ENCODE results near the gene DPEP2.
"Not testable (repeated sequence)": the region's sequence is repeated elsewhere in the genome, so short reads cannot be mapped to it uniquely, and the experiment has no call there.

DPEP2 gene

DNA sequence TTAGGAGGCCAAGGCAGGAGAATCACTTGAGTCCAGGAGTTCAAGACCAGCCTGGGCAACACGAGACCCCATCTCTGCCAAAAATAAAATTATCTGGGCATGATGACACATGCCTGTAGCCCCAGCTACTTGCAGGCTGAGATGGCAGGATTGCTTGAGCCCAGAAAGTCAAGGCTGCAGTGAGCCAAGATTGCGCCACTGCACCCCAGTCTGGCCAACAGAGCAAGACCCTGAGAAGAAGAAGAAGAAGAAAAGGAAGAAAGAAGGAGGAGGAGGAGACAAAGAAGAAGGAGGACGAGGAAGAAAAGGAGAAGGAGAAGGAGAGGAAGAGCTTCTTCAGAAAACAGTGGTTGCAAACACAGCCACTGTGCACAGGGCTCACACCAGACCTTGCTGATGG, 10.6 kb downstream of the DPEP2 start:
- no peaks in the 10 kb centered on the region for H3K36me3 ChIP-seq (ENCODE audit: control insufficient read depth in 1 of 2, insufficient read depth in 2 of 2, low read length in 2 of 2)
- H3K4me1 ChIP-seq (ENCODE audit: control insufficient read depth in 1 of 2, insufficient read depth in 2 of 2, low read length in 2 of 2), result peaks cover 3 to 14% of the 10 kb centered on the region in 2 donors
- H3K4me3 ChIP-seq (ENCODE audit: low read depth in 1 of 2, low read length in 2 of 2), result no peak overlapping the region
- H3K27ac ChIP-seq (ENCODE audit: low read length), result no peak overlapping the region
- no peaks in the 10 kb centered on the region for H3K9me3 ChIP-seq (ENCODE audit: control insufficient read depth in 1 of 2, low read length in 2 of 2)
- no peaks in the 10 kb centered on the region for H3K27me3 ChIP-seq (ENCODE audit: low read depth, low read length)

DNA sequence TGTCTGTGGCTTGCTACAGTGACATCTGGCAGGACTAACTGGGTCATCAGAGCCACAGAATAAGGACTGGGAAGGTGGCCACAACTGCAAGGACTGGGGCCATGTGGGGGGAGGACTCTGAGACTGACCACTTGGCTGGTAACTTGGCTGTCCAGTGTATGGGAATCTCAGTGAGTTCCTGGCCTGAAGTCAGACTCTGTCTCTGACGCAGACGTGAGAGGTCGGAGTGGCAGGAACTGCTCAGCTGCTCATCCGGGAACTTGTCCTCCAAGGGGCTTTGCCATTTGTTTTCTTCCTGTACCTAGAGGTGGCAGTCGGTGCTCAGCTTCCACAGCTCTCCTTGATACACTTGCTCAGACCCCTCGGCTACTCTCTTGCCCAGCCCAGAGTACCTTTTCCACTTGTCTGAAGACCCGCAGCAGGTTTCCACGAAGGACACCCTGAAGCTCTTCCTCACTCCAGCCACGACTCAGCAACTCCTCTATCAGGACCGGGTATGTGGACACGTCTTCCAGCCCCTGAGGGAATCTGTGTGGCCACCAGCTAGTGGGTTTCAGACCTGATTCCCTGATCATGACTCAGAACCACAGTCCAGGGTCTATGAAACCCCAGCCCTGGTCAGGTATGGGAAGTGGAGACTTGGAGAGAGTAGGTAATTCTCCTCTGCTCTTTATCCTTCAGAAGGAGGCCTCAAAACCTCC, 11.7 kb downstream of the DPEP2 start:
- Histone ChIP-seq H3K4me1 (ENCODE audit: control insufficient read depth in 1 of 2, insufficient read depth in 2 of 2, low read length in 2 of 2) (peaks cover 0 to 4% of the 10 kb centered on the region in 2 donors), H3K27ac (ENCODE audit: low read length) (no peak overlapping the region)

DNA sequence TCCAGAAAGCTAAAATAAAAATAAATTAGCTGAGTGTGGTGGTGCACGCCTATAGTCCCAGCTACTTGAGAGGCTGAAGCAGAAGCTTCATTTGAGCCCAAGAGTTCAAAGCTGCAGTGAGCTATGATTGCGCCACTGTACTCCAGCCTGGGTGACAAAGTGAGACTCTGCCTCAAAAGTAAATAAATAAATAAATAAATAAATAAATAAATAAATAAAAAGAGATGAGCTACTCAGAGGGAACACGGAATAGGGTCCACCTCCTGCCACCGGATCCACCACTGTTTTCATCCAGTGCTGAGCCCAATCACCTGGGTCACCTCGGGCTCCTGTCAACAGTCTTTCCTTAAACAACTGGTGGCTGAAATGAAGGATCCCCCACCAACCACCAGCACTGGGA, 12.3 kb downstream of the DPEP2 start:
- Histone ChIP-seq H3K27ac (ENCODE audit: low read length) (no peak overlapping the region), H3K27me3 (ENCODE audit: low read depth, low read length) (no peaks in the 10 kb centered on the region), H3K9me3 (ENCODE audit: control insufficient read depth in 1 of 2, low read length in 2 of 2) (no peaks in the 10 kb centered on the region), H3K4me3 (ENCODE audit: low read depth in 1 of 2, low read length in 2 of 2) (no peak overlapping the region), H3K36me3 (ENCODE audit: control insufficient read depth in 1 of 2, insufficient read depth in 2 of 2, low read length in 2 of 2) (no peaks in the 10 kb centered on the region), H3K4me1 (ENCODE audit: control insufficient read depth in 1 of 2, insufficient read depth in 2 of 2, low read length in 2 of 2) (peaks cover 0 to 4% of the 10 kb centered on the region in 2 donors)

More for the DNA sequence above, 11.7 kb downstream of the DPEP2 start:
- Histone ChIP-seq H3K36me3 (ENCODE audit: control insufficient read depth in 1 of 2, insufficient read depth in 2 of 2, low read length in 2 of 2) (no peaks in the 10 kb centered on the region), H3K9me3 (ENCODE audit: control insufficient read depth in 1 of 2, low read length in 2 of 2) (no peaks in the 10 kb centered on the region), H3K4me3 (ENCODE audit: low read depth in 1 of 2, low read length in 2 of 2) (no peak overlapping the region), H3K27me3 (ENCODE audit: low read depth, low read length) (no peaks in the 10 kb centered on the region)

DNA sequence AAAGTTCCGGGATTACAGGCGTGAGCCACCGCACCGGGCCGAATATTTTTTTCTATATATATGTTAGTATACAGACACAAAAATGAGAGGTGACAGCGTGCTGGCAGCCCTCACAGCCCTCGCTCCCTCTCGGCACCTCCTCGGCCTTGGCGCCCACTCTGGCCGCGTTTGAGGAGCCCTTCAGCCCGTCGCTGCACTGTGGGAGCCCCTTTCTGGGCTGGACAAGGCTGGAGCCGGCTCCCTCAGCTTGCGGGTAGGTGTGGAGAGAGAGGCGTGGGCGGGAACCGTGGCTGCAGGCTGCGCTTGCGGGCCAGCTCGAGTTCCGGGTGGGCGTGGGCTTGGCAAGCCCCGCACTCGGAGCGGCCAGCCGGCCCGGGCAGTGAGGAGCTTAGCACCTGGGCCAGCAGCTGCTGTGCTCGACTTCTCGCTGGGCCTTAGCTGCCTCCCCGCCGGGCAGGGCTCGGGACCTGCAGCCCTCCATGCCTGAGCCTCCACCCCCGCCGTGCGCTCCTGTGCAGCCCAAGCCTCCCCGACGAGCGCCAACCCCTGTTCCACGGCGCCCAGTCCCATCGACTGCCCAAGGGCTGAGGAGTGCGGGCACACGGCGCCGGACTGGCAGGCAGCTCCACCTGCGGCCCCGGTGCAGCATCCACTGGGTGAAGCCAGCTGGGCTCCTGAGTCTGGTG, 17.1 kb downstream of the DPEP2 start:
- Histone ChIP-seq H3K36me3 (ENCODE audit: control insufficient read depth in 1 of 2, insufficient read depth in 2 of 2, low read length in 2 of 2) (no peaks in the 10 kb centered on the region), H3K4me1 (ENCODE audit: control insufficient read depth in 1 of 2, insufficient read depth in 2 of 2, low read length in 2 of 2) (peaks cover 0 to 4% of the 10 kb centered on the region in 2 donors), H3K4me3 (ENCODE audit: low read depth in 1 of 2, low read length in 2 of 2) (no peak overlapping the region), H3K9me3 (ENCODE audit: control insufficient read depth in 1 of 2, low read length in 2 of 2) (no peaks in the 10 kb centered on the region), H3K27me3 (ENCODE audit: low read depth, low read length) (no peaks in the 10 kb centered on the region), H3K27ac (ENCODE audit: low read length) (no peak overlapping the region)

DNA sequence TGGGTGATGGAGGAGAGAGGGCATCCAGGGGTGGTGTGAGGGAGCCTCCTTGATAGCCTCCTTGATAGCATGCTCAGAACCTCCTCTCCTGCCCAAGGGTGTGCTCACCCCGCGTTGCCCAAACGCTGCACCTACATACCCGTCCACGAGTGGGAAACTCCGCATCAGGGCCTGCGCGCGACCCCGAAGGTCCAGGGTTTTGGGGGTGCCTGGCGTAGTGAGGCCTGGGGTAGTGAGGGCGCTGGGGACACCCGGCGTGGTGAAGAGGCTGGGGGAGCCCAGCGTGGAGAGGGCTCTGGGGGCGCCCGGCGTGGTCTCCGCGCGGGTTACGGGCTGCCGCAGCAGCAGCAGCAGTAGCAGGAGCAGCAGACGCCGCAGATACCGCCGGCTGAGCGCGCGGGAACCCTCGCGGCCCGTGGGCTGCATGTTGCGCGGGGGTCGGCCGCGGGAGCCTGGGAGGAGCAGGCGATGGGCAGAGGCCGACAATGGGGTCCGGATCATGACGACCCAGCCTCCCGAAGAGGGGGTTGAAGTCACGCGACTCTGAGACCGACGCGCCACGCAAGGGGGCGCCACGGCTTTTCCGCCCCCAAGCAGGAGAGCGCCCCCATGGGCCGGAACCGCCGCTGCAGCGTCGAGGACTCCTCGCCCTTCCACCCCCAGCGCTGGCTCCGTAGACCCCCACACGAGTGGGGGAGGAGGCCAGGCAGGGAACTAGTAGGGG, 19.2 kb downstream of the DPEP2 start, which contains the start of gene DPEP3:
TSS of gene DPEP3 (minus strand) at position 545 of the 724 bp plus-strand sequence. CDS start at position 426, 119 bp downstream.
- Histone ChIP-seq H3K4me3 (ENCODE audit: low read depth in 1 of 2, low read length in 2 of 2) (no peak within 1 kb of the TSS), H3K9me3 (ENCODE audit: control insufficient read depth in 1 of 2, low read length in 2 of 2) (no peaks in the 10 kb centered on the region), H3K27me3 (ENCODE audit: low read depth, low read length) (no peaks in the 10 kb centered on the region), H3K36me3 (ENCODE audit: control insufficient read depth in 1 of 2, insufficient read depth in 2 of 2, low read length in 2 of 2) (no peaks in the 10 kb centered on the region), H3K27ac (ENCODE audit: low read length) (no peak within 1 kb of the TSS), H3K4me1 (ENCODE audit: control insufficient read depth in 1 of 2, insufficient read depth in 2 of 2, low read length in 2 of 2) (peaks cover 0 to 4% of the 10 kb centered on the region in 2 donors)

DNA sequence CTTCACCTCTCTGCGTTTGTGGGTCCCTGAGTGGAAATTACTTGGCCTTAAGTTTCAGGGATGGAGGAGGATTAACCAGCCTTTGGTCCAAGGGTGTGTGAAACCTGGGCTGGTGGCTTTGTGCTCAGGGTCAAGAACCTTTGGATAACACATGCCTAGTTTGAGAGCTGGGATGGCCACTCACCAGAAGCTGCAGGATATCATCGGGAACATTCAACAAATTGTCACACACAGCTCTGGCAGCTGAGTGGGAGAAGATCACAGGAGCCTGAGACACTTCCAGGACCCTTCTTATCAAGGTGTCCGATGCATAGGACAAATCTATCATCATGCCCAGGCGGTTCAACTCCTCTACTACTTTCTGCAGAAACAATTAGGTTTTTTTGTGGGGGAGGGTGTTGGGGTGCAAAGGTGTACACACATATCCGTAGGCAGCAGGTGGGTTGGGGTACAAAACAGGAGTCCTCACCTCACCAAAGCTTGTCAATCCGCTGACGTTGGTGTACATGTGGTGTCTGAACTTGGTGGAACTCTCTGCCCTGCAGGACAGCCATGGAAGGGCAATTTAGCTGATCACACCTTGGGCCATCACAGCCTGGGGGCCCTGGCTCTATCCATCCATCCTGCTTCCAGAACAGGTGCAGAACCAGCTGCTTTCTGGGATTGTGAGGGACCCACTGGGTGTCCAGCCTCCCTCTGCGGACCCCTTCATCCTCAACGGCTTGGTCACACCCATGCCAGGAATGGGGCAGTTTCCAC, 21.6 kb downstream of the DPEP2 start:
- no peaks in the 10 kb centered on the region for H3K4me1 ChIP-seq (ENCODE audit: control insufficient read depth in 1 of 2, insufficient read depth in 2 of 2, low read length in 2 of 2)
- H3K36me3 ChIP-seq (ENCODE audit: control insufficient read depth in 1 of 2, insufficient read depth in 2 of 2, low read length in 2 of 2), result no peaks in the 10 kb centered on the region
- no peaks in the 10 kb centered on the region for H3K9me3 ChIP-seq (ENCODE audit: control insufficient read depth in 1 of 2, low read length in 2 of 2)
- H3K27me3 ChIP-seq (ENCODE audit: low read depth, low read length), result no peaks in the 10 kb centered on the region
- no peak overlapping the region for H3K4me3 ChIP-seq (ENCODE audit: low read depth in 1 of 2, low read length in 2 of 2)
- no peak overlapping the region for H3K27ac ChIP-seq (ENCODE audit: low read length)

DNA sequence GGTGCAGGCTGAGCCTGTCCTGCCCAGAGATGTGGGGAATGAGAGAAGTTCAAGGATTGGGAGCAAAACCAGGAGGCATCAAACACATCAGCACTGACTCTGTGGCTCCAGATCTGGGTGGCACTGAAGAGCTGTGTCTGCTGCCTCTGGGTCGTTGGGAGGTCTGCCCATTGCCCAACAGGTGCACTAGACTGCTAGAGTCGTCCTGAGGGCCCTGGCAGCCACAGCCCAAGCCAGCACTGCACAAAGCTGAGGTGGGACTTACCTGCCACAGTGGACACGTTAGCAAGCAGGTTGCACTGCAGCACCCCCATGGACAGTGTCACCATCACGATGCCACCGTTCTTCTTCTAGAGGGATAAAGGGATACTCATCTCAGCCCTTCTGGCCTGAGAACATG, 22.3 kb downstream of the DPEP2 start:
- no peak overlapping the region for H3K4me3 ChIP-seq (ENCODE audit: low read depth in 1 of 2, low read length in 2 of 2)
- no peaks in the 10 kb centered on the region for H3K36me3 ChIP-seq (ENCODE audit: control insufficient read depth in 1 of 2, insufficient read depth in 2 of 2, low read length in 2 of 2)
- no peaks in the 10 kb centered on the region for H3K9me3 ChIP-seq (ENCODE audit: control insufficient read depth in 1 of 2, low read length in 2 of 2)
- no peaks in the 10 kb centered on the region for H3K27me3 ChIP-seq (ENCODE audit: low read depth, low read length)
- H3K4me1 ChIP-seq (ENCODE audit: control insufficient read depth in 1 of 2, insufficient read depth in 2 of 2, low read length in 2 of 2), result no peaks in the 10 kb centered on the region
- H3K27ac ChIP-seq (ENCODE audit: low read length), result no peak overlapping the region

DNA sequence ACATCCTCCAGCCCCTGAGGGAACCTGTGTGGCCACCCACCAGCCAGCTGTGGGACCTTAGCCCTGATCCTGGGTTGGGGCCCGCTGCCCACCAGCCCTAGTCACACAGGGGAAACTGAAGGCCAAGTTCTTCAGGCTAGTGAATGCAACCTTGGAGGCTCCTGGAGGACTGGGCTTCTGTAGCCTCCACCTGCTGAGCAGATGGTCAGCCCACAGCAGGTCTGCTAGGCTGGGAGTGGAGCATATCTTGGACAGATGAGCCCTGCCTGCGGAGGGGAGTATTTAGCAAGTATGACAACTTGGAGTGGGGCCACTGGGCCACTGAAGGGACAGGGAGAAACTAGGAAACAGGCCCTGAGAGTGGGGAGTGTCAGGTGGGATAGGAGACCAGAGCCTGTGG, 23.1 kb downstream of the DPEP2 start:
- H3K27me3 ChIP-seq (ENCODE audit: low read depth, low read length), result no peaks in the 10 kb centered on the region
- H3K4me3 ChIP-seq (ENCODE audit: low read depth in 1 of 2, low read length in 2 of 2), result no peak overlapping the region
- no peaks in the 10 kb centered on the region for H3K36me3 ChIP-seq (ENCODE audit: control insufficient read depth in 1 of 2, insufficient read depth in 2 of 2, low read length in 2 of 2)
- H3K27ac ChIP-seq (ENCODE audit: low read length), result no peak overlapping the region
- no peaks in the 10 kb centered on the region for H3K4me1 ChIP-seq (ENCODE audit: control insufficient read depth in 1 of 2, insufficient read depth in 2 of 2, low read length in 2 of 2)
- no peaks in the 10 kb centered on the region for H3K9me3 ChIP-seq (ENCODE audit: control insufficient read depth in 1 of 2, low read length in 2 of 2)

DNA sequence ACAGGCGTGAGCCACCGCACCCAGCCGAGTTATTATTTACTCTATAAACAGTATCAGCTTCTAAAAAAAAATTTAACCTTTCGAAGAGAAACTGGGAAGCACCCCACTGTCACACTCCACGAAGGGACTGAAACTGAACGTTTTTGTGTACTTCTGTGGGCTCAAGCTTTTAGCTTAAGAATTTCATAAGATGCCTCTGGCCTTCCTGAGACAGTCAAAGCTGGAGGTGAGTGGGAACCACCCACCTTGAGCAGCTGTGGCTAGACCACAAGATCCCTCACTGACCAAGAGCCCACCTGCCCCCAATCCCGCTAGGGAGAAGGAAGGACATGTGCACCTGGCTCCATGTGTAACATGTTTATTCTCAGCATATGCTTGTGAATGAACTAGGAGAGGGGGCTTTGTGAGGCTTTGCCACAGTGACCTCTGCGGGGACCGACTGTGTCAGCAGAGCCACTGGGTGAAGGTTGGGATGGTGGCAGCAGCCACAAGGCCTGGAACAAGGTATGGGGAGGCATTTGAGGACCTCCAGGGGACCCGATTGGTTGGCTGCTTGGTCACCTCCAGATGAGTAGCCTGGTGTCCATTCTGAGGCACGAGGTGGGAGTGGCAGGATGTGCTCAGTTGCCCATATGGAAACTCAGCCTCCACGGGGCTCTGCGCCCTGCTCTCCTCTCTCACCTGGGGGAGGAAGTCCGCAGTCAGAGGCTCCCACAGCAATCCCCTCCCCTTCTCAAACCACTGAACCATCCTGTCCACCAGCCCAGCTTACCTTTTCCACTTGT, 23.8 kb downstream of the DPEP2 start:
- Histone ChIP-seq H3K27me3 (ENCODE audit: low read depth, low read length) (no peaks in the 10 kb centered on the region), H3K4me3 (ENCODE audit: low read depth in 1 of 2, low read length in 2 of 2) (no peak overlapping the region), H3K9me3 (ENCODE audit: control insufficient read depth in 1 of 2, low read length in 2 of 2) (no peaks in the 10 kb centered on the region), H3K27ac (ENCODE audit: low read length) (no peak overlapping the region), H3K36me3 (ENCODE audit: control insufficient read depth in 1 of 2, insufficient read depth in 2 of 2, low read length in 2 of 2) (no peaks in the 10 kb centered on the region), H3K4me1 (ENCODE audit: control insufficient read depth in 1 of 2, insufficient read depth in 2 of 2, low read length in 2 of 2) (no peaks in the 10 kb centered on the region)

DNA sequence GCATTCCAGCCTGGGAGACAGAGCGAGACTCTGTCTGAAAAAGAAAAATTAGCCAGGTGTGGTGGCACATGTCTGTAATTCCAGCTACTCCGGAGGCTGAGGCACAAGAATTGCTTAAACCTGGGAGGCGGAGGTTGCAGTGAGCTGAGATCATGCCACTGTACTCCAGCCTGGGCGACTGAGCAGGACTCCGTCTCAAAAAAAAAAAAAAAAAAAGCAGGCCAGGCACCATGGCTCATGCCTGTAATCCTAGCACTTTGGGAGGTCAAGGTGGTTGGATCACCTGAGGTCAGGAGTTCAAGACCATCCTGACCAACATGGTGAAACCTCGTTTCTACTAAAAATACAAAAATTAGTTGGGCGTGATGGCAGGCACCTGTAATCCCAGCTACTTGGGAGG, 27.0 kb downstream of the DPEP2 start:
- H3K9me3 ChIP-seq (ENCODE audit: control insufficient read depth in 1 of 2, low read length in 2 of 2); H3K27me3 ChIP-seq (ENCODE audit: low read depth, low read length); H3K4me1 ChIP-seq (ENCODE audit: control insufficient read depth in 1 of 2, insufficient read depth in 2 of 2, low read length in 2 of 2); H3K36me3 ChIP-seq (ENCODE audit: control insufficient read depth in 1 of 2, insufficient read depth in 2 of 2, low read length in 2 of 2); H3K27ac ChIP-seq (ENCODE audit: low read length); H3K4me3 ChIP-seq (ENCODE audit: low read depth in 1 of 2, low read length in 2 of 2): not testable (repeated sequence)
